HG03354 (cell line): ENCODE data around the gene NDUFAF5.

Experiments used
- ATAC-seq: cut with Tn5 transposase; IDR thresholded peaks from one replicate; pipeline ENCODE4 v1.9.1; 2021; ENCODE audit warnings: mild to moderate bottlenecking; ENCODE audit not compliant: unreplicated experiment, poor library complexity, severe bottlenecking

Gene NDUFAF5

GRCh38 chr20:13775867-13776266, 9.0 kb upstream of the NDUFAF5 start:
- ATAC-seq = no peak

- ATAC-seq = no peak
Observed at GRCh38 chr20:13777171-13777601, 7.6 kb upstream of the NDUFAF5 start.

GRCh38 chr20:13778827-13779226, 6.0 kb upstream of the NDUFAF5 start:
- peak; percentile 47 for ATAC-seq

GRCh38 chr20:13783528-13783927, 1.3 kb upstream of the NDUFAF5 start:
- ATAC-seq = no peak

GRCh38 chr20:13784271-13784892, 446 bp upstream of the NDUFAF5 start:
- ATAC-seq = peak; percentile 17

GRCh38 chr20:13786143-13786828, 1.5 kb downstream of the NDUFAF5 start:
- ATAC-seq = no peak

GRCh38 chr20:13788167-13788834, 3.5 kb downstream of the NDUFAF5 start:
- ATAC-seq = peak; percentile 32

GRCh38 chr20:13790708-13791107, 5.9 kb downstream of the NDUFAF5 start:
- ATAC-seq = no peak

- ATAC-seq = no peak
Observed at GRCh38 chr20:13791540-13792459, 7.0 kb downstream of the NDUFAF5 start.

GRCh38 chr20:13793001-13793400, 8.2 kb downstream of the NDUFAF5 start:
- ATAC-seq = no peak

- ATAC-seq = no peak
Observed at GRCh38 chr20:13794667-13795066, 9.8 kb downstream of the NDUFAF5 start.

- ATAC-seq = no peak
Observed at GRCh38 chr20:13799040-13799439, 14.2 kb downstream of the NDUFAF5 start.

GRCh38 chr20:13799974-13800373, 15.1 kb downstream of the NDUFAF5 start:
- no peak for ATAC-seq

GRCh38 chr20:13800728-13801134, 15.9 kb downstream of the NDUFAF5 start:
- ATAC-seq = no peak

- no peak for ATAC-seq
Observed at GRCh38 chr20:13809373-13809772, 24.5 kb downstream of the NDUFAF5 start.

- no peak for ATAC-seq
Observed at GRCh38 chr20:13809855-13810254, 25.0 kb downstream of the NDUFAF5 start.

- ATAC-seq = no peak
Observed at GRCh38 chr20:13810446-13810845, 25.6 kb downstream of the NDUFAF5 start.

GRCh38 chr20:13813910-13814309, 29.1 kb downstream of the NDUFAF5 start:
- ATAC-seq = no peak

GRCh38 chr20:13814672-13815071, 29.8 kb downstream of the NDUFAF5 start:
- no peak for ATAC-seq

- ATAC-seq = no peak
Observed at GRCh38 chr20:13816757-13817156, 31.9 kb downstream of the NDUFAF5 start.
